SH-SY5Y (cell line): ENCODE data around the gene HS6ST2.

Experiments
- GATA2 ChIP-seq: IDR thresholded peaks from 2 replicates; pipeline ENCODE4 v1.6.1; 2011; ENCODE audit warnings: mild to moderate bottlenecking, low read depth, low read length
- GATA3 ChIP-seq: IDR thresholded peaks from 2 replicates; pipeline ENCODE4 v1.6.1; 2011; ENCODE audit warnings: low read depth, mild to moderate bottlenecking, low read length, moderate library complexity

GRCh38 chrX:132618810-132619209 is 339.6 kb downstream of the HS6ST2 start:
- TF ChIP-seq GATA2 = no peak
- TF ChIP-seq GATA3 = no peak
